GM13976 (cell line): ENCODE measurements around the gene POU2AF2.

Source experiments
- DNase-seq: peaks from one replicate; pipeline ENCODE4 v3.0.0; 2012; ENCODE audit warnings: low spot score
- CTCF ChIP-seq: IDR thresholded peaks from 2 replicates; pipeline ENCODE4 v1.5.1; 2012; ENCODE audit warnings: borderline replicate concordance, mild to moderate bottlenecking; ENCODE audit not compliant: insufficient read depth; ENCODE audit errors: extremely low read depth, missing control alignments, control extremely low read depth
- in situ Hi-C: fragments of 300-500 bp; cut with MboI; formaldehyde crosslinking; loops from one replicate; pipeline ENCODE4 v1.12.0; 2022; ENCODE audit warnings: low sequenced_read_pairs, mixed read lengths, inconsistent platforms; ENCODE audit not compliant: unreplicated experiment

POU2AF2 gene

GRCh38 chr11:111305162-111305802, 59.8 kb downstream of the POU2AF2 start:
- no peak for TF ChIP-seq CTCF
- no peak for DNase-seq
- in situ Hi-C loops = no loop called here

GRCh38 chr11:111305876-111306275, 60.4 kb downstream of the POU2AF2 start:
- in situ Hi-C loops = no loop called here
- no peak for DNase-seq
- no peak for TF ChIP-seq CTCF

DNA sequence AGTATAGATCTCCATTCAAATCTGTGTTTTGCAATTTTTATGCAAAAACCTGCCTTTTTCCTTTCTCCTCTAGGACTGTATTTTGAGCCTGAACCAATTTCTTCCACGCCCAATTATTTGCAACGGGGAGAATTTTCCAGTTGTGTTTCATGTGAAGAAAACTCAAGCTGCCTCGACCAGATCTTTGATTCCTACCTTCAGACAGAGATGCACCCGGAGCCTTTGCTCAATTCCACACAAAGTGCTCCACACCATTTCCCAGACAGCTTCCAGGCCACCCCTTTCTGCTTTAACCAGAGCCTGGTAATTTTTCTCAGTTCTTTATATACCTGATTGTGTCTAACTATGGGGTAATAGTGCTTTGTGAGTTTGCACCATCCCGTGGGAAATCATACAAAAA, 60.8 kb downstream of the POU2AF2 start:
- TF ChIP-seq CTCF = no peak
- in situ Hi-C loops = no loop called here
- DNase-seq = no peak

GRCh38 chr11:111307472-111308108, 62.1 kb downstream of the POU2AF2 start:
- no peak for TF ChIP-seq CTCF
- DNase-seq = no peak
- in situ Hi-C loops = no loop called here

DNA sequence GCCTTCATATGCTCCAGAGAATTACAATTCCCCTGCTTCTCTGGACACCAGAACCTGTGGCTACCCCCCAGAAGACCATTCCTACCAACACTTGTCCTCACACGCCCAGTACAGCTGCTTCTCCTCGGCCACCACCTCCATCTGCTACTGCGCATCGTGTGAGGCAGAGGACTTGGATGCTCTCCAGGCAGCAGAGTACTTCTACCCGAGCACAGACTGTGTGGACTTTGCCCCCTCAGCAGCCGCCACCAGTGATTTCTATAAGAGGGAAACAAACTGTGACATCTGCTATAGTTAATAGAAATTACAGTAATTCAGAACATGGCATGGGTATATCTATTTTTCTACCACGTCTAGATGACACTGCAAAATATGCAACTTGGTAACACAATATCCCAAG, 62.6 kb downstream of the POU2AF2 start:
- no peak for DNase-seq
- in situ Hi-C loops = no loop called here
- TF ChIP-seq CTCF = no peak

- in situ Hi-C loops = no loop called here
- no peak for TF ChIP-seq CTCF
- no peak for DNase-seq
Measured at GRCh38 chr11:111309215-111309915, 63.8 kb downstream of the POU2AF2 start.
